Activated CD4-positive, alpha-beta memory T cell treated with anti-CD3 and anti-CD28 coated beads, Interleukin-2, amount 10 ng/mL, durations not matched to agents 7 days and 5 days (primary cell): ENCODE data around the gene PEX5. TPM values are rescaled to one million over a fixed set of nuclear protein-coding genes. Genes with fewer than 3 reads are reported as not detected.
A peak's percentile ranks its signal among the peaks of the same experiment; 100 is the strongest.
"Not testable (repeated sequence)": the region's sequence is repeated elsewhere in the genome, so short reads cannot be mapped to it uniquely, and the experiment has no call there.

Experiments used
- CTCF ChIA-PET: fragments of 350-600 bp; sonication (Branson Sonifier 250); formaldehyde crosslinking; loops from one replicate; lab custom pipeline; 2021; ENCODE audit warnings: antibody characterized with exemption, inconsistent platforms; lab: Charles Lee
- POLR2A ChIA-PET: fragments of 350-600 bp; sonication (Branson Sonifier 250); formaldehyde crosslinking; loops from one replicate; lab custom pipeline; 2021; ENCODE audit warnings: antibody characterized with exemption; lab: Charles Lee
- DNase-seq: peaks from one replicate; pipeline ENCODE4 v3.0.0-alpha.2; 2020
- H3K27ac Mint-ChIP-seq: one replicate; pipeline ENCODE4 v1.8.0; 2021; ENCODE audit warnings: mild to moderate bottlenecking, mixed read lengths
- H3K27me3 Mint-ChIP-seq: one replicate; pipeline ENCODE4 v1.8.0; 2021; ENCODE audit warnings: mixed read lengths
- H3K36me3 Mint-ChIP-seq: one replicate; pipeline ENCODE4 v1.8.0; 2021; ENCODE audit warnings: low read depth, mixed read lengths
- H3K4me1 Mint-ChIP-seq: one replicate; pipeline ENCODE4 v1.8.0; 2021; ENCODE audit warnings: mixed read lengths
- H3K4me3 Mint-ChIP-seq: one replicate; pipeline ENCODE4 v1.8.0; 2021; ENCODE audit warnings: mild to moderate bottlenecking, mixed read lengths
- H3K9me3 Mint-ChIP-seq: one replicate; pipeline ENCODE4 v1.8.0; 2021; ENCODE audit warnings: mixed read lengths
- total RNA-seq, 2 experiments: library from RNA; stranded (reverse); gene quantifications; one replicate each; pipeline ENCODE4 v1.2.3, GENCODE V29; 2021

PEX5 gene
- total RNA-seq, 2 experiments from 2014 or later = 15.0 to 15.4 TPM

GRCh38 chr12:7206691-7207090 is 17.2 kb downstream of the PEX5 start:
- Mint-ChIP-seq H3K4me3 (no peak overlapping the region), H3K36me3 (peaks cover 49% of the 10 kb centered on the region), H3K4me1 (no peaks in the 10 kb centered on the region), H3K27ac (no peak overlapping the region), H3K9me3 (no peaks in the 10 kb centered on the region), H3K27me3 (no peaks in the 10 kb centered on the region)
- ChIA-PET POLR2A (interaction anchor here (0.6 kb wide), 1 partner anchor 62 kb away, joined by 3 read pairs; no protein-coding TSS in a partner anchor), CTCF (no interaction called here)
- DNase-seq = no peak

- Mint-ChIP-seq H3K9me3 (peaks cover 5% of the 10 kb centered on the region), H3K27ac (no peak overlapping the region), H3K36me3 (peaks cover 46% of the 10 kb centered on the region), H3K4me3 (no peak overlapping the region), H3K4me1 (no peaks in the 10 kb centered on the region), H3K27me3 (no peaks in the 10 kb centered on the region)
- DNase-seq = no peak
- POLR2A ChIA-PET = no interaction called here
- CTCF ChIA-PET = interaction anchor here (2.1 kb wide), 1 partner anchor 14 kb away, joined by 5 read pairs; no protein-coding TSS in a partner anchor
These were observed 18.6 kb downstream of the PEX5 start for GRCh38 chr12:7207866-7208625.

- ChIA-PET POLR2A (no interaction called here), CTCF (interaction anchor here (0.6 to 2.1 kb wide), 2 partner anchors 16 to 66 kb away, joined by 3 to 5 read pairs; no protein-coding TSS in a partner anchor)
- Mint-ChIP-seq H3K4me1 (no peaks in the 10 kb centered on the region), H3K27ac (no peak overlapping the region), H3K36me3 (peaks cover 46% of the 10 kb centered on the region), H3K9me3 (peaks cover 5% of the 10 kb centered on the region), H3K4me3 (no peak overlapping the region), H3K27me3 (no peaks in the 10 kb centered on the region)
- no peak for DNase-seq
These were observed 20.5 kb downstream of the PEX5 start for GRCh38 chr12:7209958-7210357.

- H3K27me3 Mint-ChIP-seq = peaks cover 3% of the 10 kb centered on the region
- no peak overlapping the region for H3K27ac Mint-ChIP-seq
- DNase-seq = no peak
- CTCF ChIA-PET = no interaction called here
- H3K4me3 Mint-ChIP-seq = no peak overlapping the region
- POLR2A ChIA-PET = no interaction called here
- peaks cover 46% of the 10 kb centered on the region for H3K36me3 Mint-ChIP-seq
- H3K4me1 Mint-ChIP-seq = no peaks in the 10 kb centered on the region
- H3K9me3 Mint-ChIP-seq = peaks cover 5% of the 10 kb centered on the region
These were observed 21.2 kb downstream of the PEX5 start for GRCh38 chr12:7210642-7211151.

GRCh38 chr12:7212678-7213077 is 23.2 kb downstream of the PEX5 start:
- ChIA-PET CTCF (interaction anchor here (1.1 kb wide), 1 partner anchor 67 kb away, joined by 3 read pairs; no protein-coding TSS in a partner anchor), POLR2A (no interaction called here)
- peaks cover 5% of the 10 kb centered on the region for H3K9me3 Mint-ChIP-seq
- H3K4me3 Mint-ChIP-seq = no peak overlapping the region
- H3K27me3 Mint-ChIP-seq = peaks cover 4% of the 10 kb centered on the region
- peaks cover 43% of the 10 kb centered on the region for H3K36me3 Mint-ChIP-seq
- H3K27ac Mint-ChIP-seq = no peak overlapping the region
- no peaks in the 10 kb centered on the region for H3K4me1 Mint-ChIP-seq
- DNase-seq = no peak

GRCh38 chr12:7213745-7214144 is 24.3 kb downstream of the PEX5 start:
- H3K4me3 Mint-ChIP-seq, H3K27ac Mint-ChIP-seq, DNase-seq, H3K4me1 Mint-ChIP-seq, H3K9me3 Mint-ChIP-seq, CTCF ChIA-PET, POLR2A ChIA-PET, H3K27me3 Mint-ChIP-seq: not testable (repeated sequence)
- H3K36me3 Mint-ChIP-seq = peaks cover 34% of the 10 kb centered on the region

- H3K4me1 Mint-ChIP-seq = no peaks in the 10 kb centered on the region
- ChIA-PET CTCF (no interaction called here), POLR2A (no interaction called here)
- no peak overlapping the region for H3K4me3 Mint-ChIP-seq
- no peak overlapping the region for H3K27ac Mint-ChIP-seq
- DNase-seq = no peak
- H3K27me3 Mint-ChIP-seq = peaks cover 4% of the 10 kb centered on the region
- H3K9me3 Mint-ChIP-seq = peaks cover 3% of the 10 kb centered on the region
- peaks cover 4% of the 10 kb centered on the region for H3K36me3 Mint-ChIP-seq
These were observed 28.1 kb downstream of the PEX5 start for GRCh38 chr12:7217475-7218069.

GRCh38 chr12:7219599-7220243 is 30.2 kb downstream of the PEX5 start:
- Mint-ChIP-seq H3K9me3 (no peaks in the 10 kb centered on the region), H3K4me1 (no peaks in the 10 kb centered on the region), H3K27ac (no peak overlapping the region), H3K4me3 (no peak overlapping the region), H3K36me3 (no peaks in the 10 kb centered on the region), H3K27me3 (peaks cover 4% of the 10 kb centered on the region)
- POLR2A ChIA-PET = no interaction called here
- DNase-seq = peak; percentile 75
- CTCF ChIA-PET = interaction anchor here (1.0 to 1.6 kb wide), 5 partner anchors 259 to 587 kb away, joined by 3 to 6 read pairs (median 5); no protein-coding TSS in a partner anchor

GRCh38 chr12:7221486-7221885 is 32.0 kb downstream of the PEX5 start:
- Mint-ChIP-seq H3K27me3 (peaks cover 2% of the 10 kb centered on the region), H3K4me3 (no peak overlapping the region), H3K36me3 (no peaks in the 10 kb centered on the region), H3K27ac (no peak overlapping the region), H3K4me1 (no peaks in the 10 kb centered on the region), H3K9me3 (no peaks in the 10 kb centered on the region)
- no peak for DNase-seq
- ChIA-PET CTCF (interaction anchor here (1.3 to 1.6 kb wide), 3 partner anchors 238 to 416 kb away, joined by 4 to 6 read pairs (median 5); no protein-coding TSS in a partner anchor), POLR2A (no interaction called here)

- Mint-ChIP-seq H3K27me3 (peaks cover 27% of the 10 kb centered on the region), H3K27ac (no peak overlapping the region), H3K4me3 (no peak overlapping the region), H3K36me3 (no peaks in the 10 kb centered on the region), H3K4me1 (no peaks in the 10 kb centered on the region), H3K9me3 (no peaks in the 10 kb centered on the region)
- POLR2A ChIA-PET = no interaction called here
- DNase-seq = no peak
- CTCF ChIA-PET = no interaction called here
These were observed 40.3 kb downstream of the PEX5 start for GRCh38 chr12:7229741-7230140.

GRCh38 chr12:7241404-7242005 is 52.0 kb downstream of the PEX5 start:
- H3K27ac Mint-ChIP-seq = no peak overlapping the region
- H3K9me3 Mint-ChIP-seq = no peaks in the 10 kb centered on the region
- H3K36me3 Mint-ChIP-seq = no peaks in the 10 kb centered on the region
- POLR2A ChIA-PET = no interaction called here
- no peak overlapping the region for H3K4me3 Mint-ChIP-seq
- CTCF ChIA-PET = no interaction called here
- H3K4me1 Mint-ChIP-seq = peaks cover 7% of the 10 kb centered on the region
- DNase-seq = no peak
- peaks cover 27% of the 10 kb centered on the region for H3K27me3 Mint-ChIP-seq

- Mint-ChIP-seq H3K4me1 (peaks cover 7% of the 10 kb centered on the region), H3K36me3 (no peaks in the 10 kb centered on the region), H3K27me3 (peaks cover 27% of the 10 kb centered on the region), H3K9me3 (no peaks in the 10 kb centered on the region), H3K27ac (no peak overlapping the region), H3K4me3 (no peak overlapping the region)
- no peak for DNase-seq
- ChIA-PET POLR2A (no interaction called here), CTCF (no interaction called here)
These were observed 53.0 kb downstream of the PEX5 start for GRCh38 chr12:7242176-7243101.
